ENCODE measurements around the gene TIMP3. TPM values are rescaled to one million over a fixed set of nuclear protein-coding genes. Genes with fewer than 3 reads are reported as not detected.

Gene TIMP3
- total and polyA plus RNA-seq, 2 experiments from 2014 or later, result 85.9 to 91.3 TPM

DNA sequence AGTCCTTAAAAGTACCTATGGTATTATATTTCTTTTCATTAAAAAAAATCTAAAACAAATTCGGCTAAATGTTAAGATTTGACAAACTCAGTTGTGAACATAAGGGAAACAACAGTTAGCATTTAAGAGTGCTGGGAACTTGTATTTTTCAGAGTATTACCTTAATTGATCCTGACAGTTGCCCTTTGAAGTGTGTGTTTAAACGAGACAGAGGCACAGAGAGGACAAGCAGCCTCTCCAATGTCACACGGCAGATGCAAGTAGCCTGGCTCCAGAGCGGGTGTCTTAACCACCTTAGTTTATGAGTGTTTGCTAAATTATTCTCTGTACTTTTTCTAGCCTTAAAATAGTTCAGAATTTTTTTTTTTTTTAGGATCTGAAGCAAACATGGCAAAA is 80.9 kb downstream of the TIMP3 start:
- Histone ChIP-seq H3K36me3 (no peaks in the 10 kb centered on the region), H3K27ac (peak overlapping the region; percentile 81), H3K27me3 (no peaks in the 10 kb centered on the region), H3K4me3 (no peak overlapping the region), H3K4me1 (ENCODE audit: low read depth) (peaks cover 47% of the 10 kb centered on the region), H3K9me3 (ENCODE audit: low read depth) (no peaks in the 10 kb centered on the region)
- no peak for DNase-seq (ENCODE audit: low read depth in 1 of 2, low spot score in 1 of 2)
- TF ChIP-seq, protein P1, sequence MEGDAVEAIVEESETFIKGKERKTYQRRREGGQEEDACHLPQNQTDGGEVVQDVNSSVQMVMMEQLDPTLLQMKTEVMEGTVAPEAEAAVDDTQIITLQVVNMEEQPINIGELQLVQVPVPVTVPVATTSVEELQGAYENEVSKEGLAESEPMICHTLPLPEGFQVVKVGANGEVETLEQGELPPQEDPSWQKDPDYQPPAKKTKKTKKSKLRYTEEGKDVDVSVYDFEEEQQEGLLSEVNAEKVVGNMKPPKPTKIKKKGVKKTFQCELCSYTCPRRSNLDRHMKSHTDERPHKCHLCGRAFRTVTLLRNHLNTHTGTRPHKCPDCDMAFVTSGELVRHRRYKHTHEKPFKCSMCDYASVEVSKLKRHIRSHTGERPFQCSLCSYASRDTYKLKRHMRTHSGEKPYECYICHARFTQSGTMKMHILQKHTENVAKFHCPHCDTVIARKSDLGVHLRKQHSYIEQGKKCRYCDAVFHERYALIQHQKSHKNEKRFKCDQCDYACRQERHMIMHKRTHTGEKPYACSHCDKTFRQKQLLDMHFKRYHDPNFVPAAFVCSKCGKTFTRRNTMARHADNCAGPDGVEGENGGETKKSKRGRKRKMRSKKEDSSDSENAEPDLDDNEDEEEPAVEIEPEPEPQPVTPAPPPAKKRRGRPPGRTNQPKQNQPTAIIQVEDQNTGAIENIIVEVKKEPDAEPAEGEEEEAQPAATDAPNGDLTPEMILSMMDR (IDR thresholded peaks at IDR 0.05; ENCODE audit: low read depth, low read length), result no peak

DNA sequence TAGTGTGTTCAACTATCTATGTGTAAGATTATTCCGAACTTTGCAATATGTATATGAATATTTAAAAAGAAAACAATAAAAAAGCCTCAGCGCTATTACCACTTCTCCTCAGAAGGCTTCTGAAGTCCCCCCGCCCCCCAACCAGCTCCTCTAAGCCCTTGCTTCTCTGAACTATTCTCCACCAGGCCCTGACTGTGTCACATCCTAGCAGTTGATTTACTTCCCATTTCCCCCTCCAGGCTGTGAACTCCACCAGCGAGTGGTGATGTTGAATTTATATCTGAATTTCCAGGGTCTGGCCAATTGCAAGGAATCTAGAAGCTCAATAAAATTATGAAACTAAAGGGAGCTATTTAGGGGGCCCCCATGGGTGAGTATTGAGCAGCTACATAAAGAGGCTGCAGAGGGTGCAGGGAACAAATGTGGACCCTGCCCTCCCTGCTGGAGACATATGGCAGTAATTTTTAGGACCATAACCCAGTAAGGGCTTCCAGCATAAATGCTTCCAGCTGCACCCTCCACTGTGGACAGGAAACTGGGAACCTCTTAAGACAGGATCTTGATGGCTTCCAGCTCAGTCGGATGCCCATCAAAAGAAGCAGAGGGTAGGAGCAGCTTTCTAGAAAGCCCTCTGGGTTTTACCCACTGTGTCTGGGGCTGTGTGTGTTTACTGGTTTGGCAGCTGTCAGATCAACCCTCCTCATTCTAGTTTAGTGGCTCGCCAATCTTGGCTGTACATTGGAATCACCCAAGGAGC is 81.4 kb downstream of the TIMP3 start:
- Histone ChIP-seq H3K36me3 (no peaks in the 10 kb centered on the region), H3K4me1 (ENCODE audit: low read depth) (peaks cover 53% of the 10 kb centered on the region), H3K9me3 (ENCODE audit: low read depth) (no peaks in the 10 kb centered on the region), H3K27ac (peak overlapping the region; percentile 81), H3K27me3 (no peaks in the 10 kb centered on the region), H3K4me3 (no peak overlapping the region)
- DNase-seq (ENCODE audit: low read depth in 1 of 2, low spot score in 1 of 2), result no peak
- TF ChIP-seq, protein P1 (IDR thresholded peaks at IDR 0.05; ENCODE audit: low read depth, low read length), result no peak

DNA sequence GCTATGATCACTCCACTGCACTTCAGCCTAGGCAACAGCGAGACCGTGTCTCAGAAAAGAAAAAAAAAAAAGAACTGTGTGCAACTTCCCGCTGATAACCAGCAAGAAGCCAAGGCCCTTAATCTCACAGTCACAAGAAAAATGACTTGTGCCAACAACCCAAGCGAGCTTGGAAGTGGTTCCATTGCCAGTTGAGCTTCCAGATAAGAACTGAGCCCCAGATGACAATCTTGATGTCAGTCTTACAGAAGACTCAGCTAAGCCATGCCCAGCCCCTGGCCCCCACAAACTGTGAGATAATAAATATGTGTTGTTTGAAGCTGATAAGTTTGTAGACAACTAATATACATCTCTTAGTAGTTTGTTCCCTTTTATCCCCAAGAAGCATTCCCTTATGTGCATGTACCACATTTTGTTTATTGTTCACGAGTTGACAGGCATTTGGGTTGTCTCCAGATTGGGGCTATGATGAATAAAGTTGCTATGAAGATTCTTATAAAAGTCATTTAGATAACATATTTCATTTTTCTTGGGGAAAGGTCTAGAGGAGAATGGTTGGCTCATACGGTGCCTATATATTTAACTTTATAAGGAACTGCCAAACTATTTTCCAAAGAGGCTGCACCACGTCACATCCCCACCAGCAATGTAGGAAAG is 85.9 kb downstream of the TIMP3 start:
- no peak for DNase-seq (ENCODE audit: low read depth in 1 of 2, low spot score in 1 of 2)
- no peaks in the 10 kb centered on the region for H3K36me3 ChIP-seq
- no peaks in the 10 kb centered on the region for H3K27me3 ChIP-seq
- TF ChIP-seq, protein P1 (IDR thresholded peaks at IDR 0.05; ENCODE audit: low read depth, low read length), result no peak
- no peak overlapping the region for H3K4me3 ChIP-seq
- no peaks in the 10 kb centered on the region for H3K9me3 ChIP-seq (ENCODE audit: low read depth)
- peak overlapping the region; percentile 66 for H3K27ac ChIP-seq
- H3K4me1 ChIP-seq (ENCODE audit: low read depth), result peaks cover 37% of the 10 kb centered on the region

DNA sequence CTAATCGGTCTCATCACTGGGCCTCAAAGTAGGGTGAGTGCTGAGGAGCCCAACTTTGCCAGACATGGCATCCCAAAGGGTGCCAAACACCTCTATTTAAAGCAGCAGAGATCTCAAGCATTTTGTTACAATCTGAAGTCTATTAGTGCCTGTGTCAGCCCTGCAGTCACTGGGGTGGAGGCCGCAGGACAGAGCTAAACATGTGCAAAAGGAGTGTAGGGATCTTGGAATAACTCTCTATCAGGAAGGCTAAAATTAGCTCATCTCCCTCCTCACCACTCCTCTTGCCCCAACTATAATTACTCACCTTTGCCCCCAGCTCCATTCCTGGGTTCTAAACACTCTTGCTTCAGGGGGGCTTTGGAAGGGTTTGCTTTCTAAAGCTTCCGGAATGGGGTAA is 87.5 kb downstream of the TIMP3 start:
- Histone ChIP-seq H3K4me3 (no peak overlapping the region), H3K4me1 (ENCODE audit: low read depth) (peaks cover 30% of the 10 kb centered on the region), H3K27ac (peak overlapping the region; percentile 66), H3K27me3 (no peaks in the 10 kb centered on the region), H3K36me3 (no peaks in the 10 kb centered on the region), H3K9me3 (ENCODE audit: low read depth) (no peaks in the 10 kb centered on the region)
- DNase-seq (ENCODE audit: low read depth in 1 of 2, low spot score in 1 of 2), result peak in 1 of 2 donors; percentile 64
- TF ChIP-seq, protein P1 (IDR thresholded peaks at IDR 0.05; ENCODE audit: low read depth, low read length), result no peak

DNA sequence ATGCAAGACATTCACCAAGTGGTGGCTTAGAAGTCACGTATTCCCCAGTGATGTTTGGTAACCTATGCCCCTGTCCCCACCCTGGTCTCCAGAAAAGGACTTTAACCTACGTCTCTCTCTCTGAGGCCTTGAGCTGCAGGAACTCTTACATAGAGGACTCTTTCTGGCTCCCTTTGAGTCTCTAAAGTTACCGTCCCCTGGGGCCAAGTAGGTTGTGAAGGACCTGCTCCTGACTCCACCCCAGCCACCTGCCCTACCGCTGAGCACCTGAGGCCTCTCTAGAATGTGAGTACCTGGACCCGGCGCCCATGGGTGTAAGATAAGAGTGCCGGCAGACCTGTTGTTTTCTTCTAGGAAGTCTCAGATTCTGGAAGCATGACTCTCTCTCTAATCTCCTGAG is 95.4 kb downstream of the TIMP3 start:
- peaks cover 2% of the 10 kb centered on the region for H3K4me1 ChIP-seq (ENCODE audit: low read depth)
- H3K9me3 ChIP-seq (ENCODE audit: low read depth), result no peaks in the 10 kb centered on the region
- no peaks in the 10 kb centered on the region for H3K36me3 ChIP-seq
- DNase-seq (ENCODE audit: low read depth in 1 of 2, low spot score in 1 of 2), result no peak
- H3K27me3 ChIP-seq, result no peaks in the 10 kb centered on the region
- TF ChIP-seq, protein P1 (IDR thresholded peaks at IDR 0.05; ENCODE audit: low read depth, low read length), result no peak
- no peak overlapping the region for H3K27ac ChIP-seq
- H3K4me3 ChIP-seq, result no peak overlapping the region

All from cardiac muscle cell (in vitro differentiated cells and primary cell).